22Rv1 (cell line): ENCODE measurements around the gene ZC3H12A.

Experiments
- H3K27ac ChIP-seq: fragments of 450-650 bp; 2 replicates; pipeline ENCODE4 v1.5.1; 2017
- ZFX ChIP-seq: fragments of 450-650 bp; IDR thresholded peaks from 2 replicates; pipeline ENCODE4 v1.6.1; 2017; ENCODE audit warnings: antibody characterized with exemption, borderline replicate concordance
- TF ChIP-seq, protein P1 (sequence below): fragments of 450-650 bp; IDR thresholded peaks from 2 replicates; pipeline ENCODE4 v1.5.1; 2017; ENCODE audit warnings: mild to moderate bottlenecking

The ZC3H12A gene

GRCh38 chr1:37479255-37480124 lies 5.1 kb downstream of the ZC3H12A start:
- no peak for TF ChIP-seq ZFX
- TF ChIP-seq, protein P1, sequence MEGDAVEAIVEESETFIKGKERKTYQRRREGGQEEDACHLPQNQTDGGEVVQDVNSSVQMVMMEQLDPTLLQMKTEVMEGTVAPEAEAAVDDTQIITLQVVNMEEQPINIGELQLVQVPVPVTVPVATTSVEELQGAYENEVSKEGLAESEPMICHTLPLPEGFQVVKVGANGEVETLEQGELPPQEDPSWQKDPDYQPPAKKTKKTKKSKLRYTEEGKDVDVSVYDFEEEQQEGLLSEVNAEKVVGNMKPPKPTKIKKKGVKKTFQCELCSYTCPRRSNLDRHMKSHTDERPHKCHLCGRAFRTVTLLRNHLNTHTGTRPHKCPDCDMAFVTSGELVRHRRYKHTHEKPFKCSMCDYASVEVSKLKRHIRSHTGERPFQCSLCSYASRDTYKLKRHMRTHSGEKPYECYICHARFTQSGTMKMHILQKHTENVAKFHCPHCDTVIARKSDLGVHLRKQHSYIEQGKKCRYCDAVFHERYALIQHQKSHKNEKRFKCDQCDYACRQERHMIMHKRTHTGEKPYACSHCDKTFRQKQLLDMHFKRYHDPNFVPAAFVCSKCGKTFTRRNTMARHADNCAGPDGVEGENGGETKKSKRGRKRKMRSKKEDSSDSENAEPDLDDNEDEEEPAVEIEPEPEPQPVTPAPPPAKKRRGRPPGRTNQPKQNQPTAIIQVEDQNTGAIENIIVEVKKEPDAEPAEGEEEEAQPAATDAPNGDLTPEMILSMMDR, result no peak
- no peak overlapping the region for H3K27ac ChIP-seq

- H3K27ac ChIP-seq, result no peak overlapping the region
- TF ChIP-seq, protein P1, result no peak
- TF ChIP-seq ZFX, result no peak
These were observed 5.7 kb downstream of the ZC3H12A start for GRCh38 chr1:37480125-37480466.

- TF ChIP-seq, protein P1, result no peak
- no peak for TF ChIP-seq ZFX
- no peak overlapping the region for H3K27ac ChIP-seq
These were observed 6.4 kb downstream of the ZC3H12A start for GRCh38 chr1:37480581-37481288.

DNA sequence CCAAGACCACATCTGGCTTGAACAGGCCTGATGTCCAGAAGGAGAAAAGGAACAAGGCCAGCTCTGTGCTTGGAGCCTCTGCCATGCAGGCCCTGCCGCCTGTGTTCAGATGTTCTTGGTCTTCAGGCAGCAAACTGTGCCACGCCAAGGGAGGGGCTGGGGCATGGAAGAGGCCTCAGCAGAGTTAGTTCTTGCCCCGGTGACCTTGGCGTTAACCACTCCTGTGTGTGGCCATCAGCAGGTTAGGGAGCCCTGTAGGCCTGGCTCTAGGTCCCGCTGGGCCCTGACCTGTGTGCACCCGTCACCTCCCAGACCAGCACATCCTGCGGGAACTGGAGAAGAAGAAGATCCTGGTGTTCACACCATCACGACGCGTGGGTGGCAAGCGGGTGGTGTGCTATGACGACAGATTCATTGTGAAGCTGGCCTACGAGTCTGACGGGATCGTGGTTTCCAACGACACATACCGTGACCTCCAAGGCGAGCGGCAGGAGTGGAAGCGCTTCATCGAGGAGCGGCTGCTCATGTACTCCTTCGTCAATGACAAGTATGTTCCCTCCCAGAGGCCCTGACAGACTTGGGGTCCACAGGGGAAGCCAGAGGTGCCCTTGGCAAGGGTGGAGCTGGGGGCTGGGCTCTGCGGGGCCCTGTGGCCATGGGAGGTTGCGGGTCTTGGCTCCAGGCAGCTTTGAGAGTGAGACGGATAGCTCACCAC lies 7.1 kb downstream of the ZC3H12A start:
- TF ChIP-seq, protein P1, result no peak
- TF ChIP-seq ZFX, result no peak
- H3K27ac ChIP-seq, result no peak overlapping the region

DNA sequence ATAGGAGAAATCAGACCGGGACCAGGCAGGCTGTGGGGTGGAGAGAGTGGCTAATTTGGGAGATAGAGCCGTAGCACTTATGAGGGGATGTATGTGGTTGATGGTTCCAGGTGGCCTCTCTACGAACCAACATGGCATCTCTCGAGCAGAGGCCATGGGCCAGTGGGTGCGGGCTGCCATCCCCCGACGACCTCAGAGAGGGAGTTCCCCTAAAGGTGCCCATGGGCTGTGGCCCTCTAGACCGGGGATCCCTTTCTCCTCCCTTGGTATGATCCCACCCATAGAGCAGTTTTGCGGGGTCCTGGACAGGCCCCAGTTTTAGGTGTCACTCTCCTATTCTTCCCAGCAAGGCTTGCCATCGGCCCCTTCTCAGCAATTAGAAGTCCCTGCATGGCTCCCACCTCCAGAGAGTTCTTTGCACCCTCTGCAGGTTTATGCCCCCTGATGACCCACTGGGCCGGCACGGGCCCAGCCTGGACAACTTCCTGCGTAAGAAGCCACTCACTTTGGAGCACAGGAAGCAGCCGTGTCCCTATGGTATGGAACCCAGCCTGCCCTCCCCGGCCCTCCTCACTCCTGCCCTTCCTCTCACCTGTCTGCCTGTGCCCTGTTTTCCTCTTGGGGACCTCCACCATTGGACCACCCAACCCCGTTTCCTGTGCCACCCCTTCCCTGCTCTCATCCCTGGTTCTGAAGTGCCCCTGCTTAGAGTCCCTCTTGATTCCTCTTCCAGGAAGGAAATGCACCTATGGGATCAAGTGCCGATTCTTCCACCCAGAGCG lies 7.8 kb downstream of the ZC3H12A start:
- H3K27ac ChIP-seq, result no peak overlapping the region
- TF ChIP-seq, protein P1, result no peak
- TF ChIP-seq ZFX, result no peak

DNA sequence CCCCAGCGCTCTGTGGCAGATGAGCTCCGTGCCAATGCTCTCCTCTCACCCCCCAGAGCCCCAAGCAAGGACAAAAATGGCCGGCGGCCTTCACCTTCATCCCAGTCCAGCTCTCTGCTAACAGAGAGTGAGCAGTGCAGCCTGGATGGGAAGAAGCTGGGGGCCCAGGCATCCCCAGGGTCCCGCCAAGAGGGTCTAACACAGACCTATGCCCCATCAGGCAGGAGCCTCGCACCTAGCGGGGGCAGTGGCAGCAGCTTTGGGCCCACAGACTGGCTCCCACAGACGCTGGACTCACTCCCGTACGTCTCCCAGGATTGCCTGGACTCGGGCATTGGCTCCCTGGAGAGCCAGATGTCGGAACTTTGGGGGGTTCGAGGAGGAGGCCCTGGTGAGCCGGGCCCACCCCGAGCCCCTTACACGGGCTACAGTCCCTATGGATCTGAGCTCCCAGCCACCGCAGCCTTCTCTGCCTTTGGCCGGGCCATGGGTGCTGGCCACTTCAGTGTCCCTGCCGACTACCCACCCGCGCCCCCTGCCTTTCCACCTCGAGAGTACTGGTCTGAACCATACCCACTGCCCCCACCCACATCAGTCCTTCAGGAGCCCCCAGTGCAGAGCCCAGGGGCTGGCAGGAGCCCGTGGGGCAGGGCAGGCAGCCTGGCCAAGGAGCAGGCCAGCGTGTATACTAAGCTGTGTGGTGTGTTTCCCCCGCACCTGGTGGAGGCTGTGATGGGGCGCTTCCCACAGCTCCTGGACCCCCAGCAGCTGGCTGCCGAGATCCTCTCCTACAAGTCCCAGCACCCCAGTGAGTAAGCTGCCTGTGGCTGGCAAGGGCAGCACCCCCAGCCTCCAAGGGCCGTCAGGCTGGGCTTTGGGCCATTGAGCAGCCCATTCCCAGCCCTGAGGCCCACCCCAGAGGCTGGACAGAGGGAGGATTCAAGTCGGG lies 8.7 kb downstream of the ZC3H12A start:
- no peak for TF ChIP-seq ZFX
- TF ChIP-seq, protein P1, result no peak
- H3K27ac ChIP-seq, result no peak overlapping the region
